HepG2 (cell line): ENCODE measurements around the gene CARHSP1.

Experiments
- BCLAF1 ChIP-seq: fragments of 450-650 bp; IDR thresholded peaks from 2 replicates; pipeline ENCODE4 v1.6.1; 2017; ENCODE audit warnings: mild to moderate bottlenecking
- CTCF ChIP-seq: sonication (generic); formaldehyde crosslinking; IDR thresholded peaks from 2 replicates; pipeline ENCODE4 v1.5.0; 2020; ENCODE audit warnings: mild to moderate bottlenecking, missing genetic modification reagents, moderate library complexity
- NKX3-1 ChIP-seq: sonication (generic); formaldehyde crosslinking; IDR thresholded peaks from 2 replicates; pipeline ENCODE4 v1.5.0; 2020; ENCODE audit warnings: missing genetic modification reagents
- NR1H2 ChIP-seq: sonication (generic); formaldehyde crosslinking; IDR thresholded peaks from 2 replicates; pipeline ENCODE4 v1.8.1; 2022; ENCODE audit warnings: low read depth, missing genetic modification reagents, borderline replicate concordance
- POLR2A ChIP-seq, 2 experiments: IDR thresholded peaks; 2 replicates each; pipeline ENCODE4 v1.6.1; 2011; ENCODE audit warnings: low read depth in 2 of 2, low read length in 2 of 2, mild to moderate bottlenecking in 1 of 2, moderate library complexity in 1 of 2; ENCODE audit not compliant: insufficient read depth in 1 of 2
- POLR2AphosphoS5 ChIP-seq: IDR thresholded peaks from 2 replicates; pipeline ENCODE4 v1.6.1; 2012; ENCODE audit warnings: low read depth, low read length
- RBFOX2 ChIP-seq: fragments of 200-400 bp; formaldehyde crosslinking; IDR thresholded peaks from 2 replicates; pipeline ENCODE4 v1.6.1; 2017; ENCODE audit warnings: low read depth, mild to moderate bottlenecking, low read length
- RFX1 ChIP-seq: fragments of 450-650 bp; IDR thresholded peaks from 2 replicates; pipeline ENCODE4 v1.6.1; 2017
- TEAD2 ChIP-seq: sonication (generic); formaldehyde crosslinking; IDR thresholded peaks from 2 replicates; pipeline ENCODE4 v1.9.0; 2021; ENCODE audit warnings: missing genetic modification reagents
- ZBTB1 ChIP-seq: sonication (generic); formaldehyde crosslinking; IDR thresholded peaks from 2 replicates; pipeline ENCODE4 v1.4.0; 2020; ENCODE audit warnings: missing genetic modification reagents, borderline replicate concordance
- ZFP91 ChIP-seq: sonication (generic); formaldehyde crosslinking; IDR thresholded peaks from 2 replicates; pipeline ENCODE4 v1.9.0; 2022; ENCODE audit warnings: missing genetic modification reagents, mild to moderate bottlenecking, borderline replicate concordance
- ZNF570 ChIP-seq: sonication (generic); formaldehyde crosslinking; IDR thresholded peaks from 2 replicates; pipeline ENCODE4 v1.4.0; 2020; ENCODE audit warnings: mild to moderate bottlenecking, missing genetic modification reagents, borderline replicate concordance
- ZNF674 ChIP-seq: sonication (generic); formaldehyde crosslinking; IDR thresholded peaks from 2 replicates; pipeline ENCODE4 v1.5.0; 2020; ENCODE audit warnings: low read depth, mild to moderate bottlenecking, missing genetic modification reagents
- ZXDC ChIP-seq: sonication (generic); formaldehyde crosslinking; IDR thresholded peaks from 2 replicates; pipeline ENCODE4 v1.5.0; 2020; ENCODE audit warnings: mild to moderate bottlenecking, missing genetic modification reagents

- TF ChIP-seq ZNF674 (CRISPR knock-in tag) (no peak), ZFP91 (CRISPR knock-in tag) (no peak), BCLAF1 (no peak), ZXDC (CRISPR knock-in tag) (no peak), NKX3-1 (CRISPR knock-in tag) (no peak), RBFOX2 (no peak), POLR2A (IDR thresholded peaks at IDR 0.05; ENCODE audit: insufficient read depth in 1 of 2, low read depth in 2 of 2, low read length in 2 of 2) (no peak), CTCF (CRISPR knock-in tag) (no peak), ZNF570 (CRISPR knock-in tag) (no peak), RFX1 (no peak), TEAD2 (CRISPR knock-in tag) (no peak), POLR2AphosphoS5 (no peak), ZBTB1 (CRISPR knock-in tag) (no peak), NR1H2 (CRISPR knock-in tag) (no peak)
Observed at GRCh38 chr16:8853611-8854010, 15.2 kb downstream of the CARHSP1 start.
